CD4-positive, alpha-beta T cell treated with Interleukin-6 for 4 hours (primary cell): ENCODE results near the gene CEP112.
"Not testable (repeated sequence)": the region's sequence is repeated elsewhere in the genome, so short reads cannot be mapped to it uniquely, and the experiment has no call there.

ENCODE experiments used
- DNase-seq: peaks from one replicate; pipeline ENCODE4 v3.0.0-alpha.2; 2020; ENCODE audit warnings: mixed read lengths

CEP112 gene

GRCh38 chr17:65762973-65763372 is 429.0 kb downstream of the CEP112 start:
- no peak for DNase-seq

GRCh38 chr17:65759532-65759931 is 432.4 kb downstream of the CEP112 start:
- DNase-seq, result no peak

GRCh38 chr17:65756760-65757159 is 435.2 kb downstream of the CEP112 start:
- no peak for DNase-seq

GRCh38 chr17:65755799-65756198 is 436.1 kb downstream of the CEP112 start:
- DNase-seq, result no peak

GRCh38 chr17:65754630-65755029 is 437.3 kb downstream of the CEP112 start:
- no peak for DNase-seq

- no peak for DNase-seq
Measured at GRCh38 chr17:65754081-65754480, 437.9 kb downstream of the CEP112 start.

- no peak for DNase-seq
Measured at GRCh38 chr17:65753348-65753747, 438.6 kb downstream of the CEP112 start.

GRCh38 chr17:65751263-65751662 is 440.7 kb downstream of the CEP112 start:
- DNase-seq, result no peak

GRCh38 chr17:65750631-65751115 is 441.3 kb downstream of the CEP112 start:
- peak; percentile 75 for DNase-seq

- DNase-seq, result no peak
Measured at GRCh38 chr17:65750166-65750565, 441.8 kb downstream of the CEP112 start.

- DNase-seq, result no peak
Measured at GRCh38 chr17:65749479-65749878, 442.5 kb downstream of the CEP112 start.

GRCh38 chr17:65745241-65745640 is 446.7 kb downstream of the CEP112 start:
- no peak for DNase-seq

- no peak for DNase-seq
Measured at GRCh38 chr17:65743308-65743655, 448.7 kb downstream of the CEP112 start.

GRCh38 chr17:65742403-65743307 is 449.3 kb downstream of the CEP112 start:
- DNase-seq, result peak; percentile 6

GRCh38 chr17:65741710-65742109 is 450.2 kb downstream of the CEP112 start:
- no peak for DNase-seq

GRCh38 chr17:65739034-65739433 is 452.9 kb downstream of the CEP112 start:
- no peak for DNase-seq

- no peak for DNase-seq
Measured at GRCh38 chr17:65737451-65737850, 454.5 kb downstream of the CEP112 start.

- DNase-seq, result no peak
Measured at GRCh38 chr17:65733314-65733713, 458.6 kb downstream of the CEP112 start.

- DNase-seq, result not testable (repeated sequence)
Measured at GRCh38 chr17:65732667-65733066, 459.3 kb downstream of the CEP112 start.

- DNase-seq, result no peak
Measured at GRCh38 chr17:65730711-65731169, 461.2 kb downstream of the CEP112 start.

- no peak for DNase-seq
Measured at GRCh38 chr17:65729207-65729606, 462.7 kb downstream of the CEP112 start.

- no peak for DNase-seq
Measured at GRCh38 chr17:65727832-65728231, 464.1 kb downstream of the CEP112 start.

- DNase-seq, result no peak
Measured at GRCh38 chr17:65727246-65727645, 464.7 kb downstream of the CEP112 start.

GRCh38 chr17:65723431-65724151 is 468.3 kb downstream of the CEP112 start:
- DNase-seq, result no peak
